ELF-1 (cell line): ENCODE measurements around the gene CNPPD1.
"Not testable (repeated sequence)": the region's sequence is repeated elsewhere in the genome, so short reads cannot be mapped to it uniquely, and the experiment has no call there.

Experiments
- DNase-seq: peaks from one replicate; pipeline ENCODE4 v3.0.0-alpha.2; 2016; ENCODE audit warnings: low read depth, low spot score

Gene CNPPD1

GRCh38 chr2:219207884-219208740 lies 31.4 kb upstream of the CNPPD1 start:
- no peak for DNase-seq

- DNase-seq, result no peak
These were observed 30.6 kb upstream of the CNPPD1 start for GRCh38 chr2:219207134-219207883.

- DNase-seq, result peak; percentile 95
These were observed 29.8 kb upstream of the CNPPD1 start, which contains the start of gene ZFAND2B for GRCh38 chr2:219206328-219207133. Gene ZFAND2B (plus strand): TSS chr2:219206782. CDS start chr2:219206988, 206 bp downstream.

DNA sequence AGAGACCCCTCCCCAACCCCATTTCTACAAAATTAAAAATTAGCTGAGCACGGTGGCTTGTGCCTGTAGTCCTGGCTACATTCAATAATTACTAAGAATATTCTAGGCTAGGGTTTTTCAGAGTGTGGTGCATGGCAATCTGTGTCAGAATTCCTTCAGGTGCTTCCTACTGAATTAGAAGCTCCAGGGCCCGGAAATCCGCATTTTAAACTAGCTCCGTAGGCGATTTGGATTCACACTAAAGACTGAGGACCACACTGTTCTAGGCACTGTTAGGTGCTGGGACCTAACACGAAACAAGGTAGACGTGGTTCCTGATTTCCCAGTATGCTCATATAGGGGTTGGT lies 29.2 kb upstream of the CNPPD1 start:
- DNase-seq, result no peak

GRCh38 chr2:219205165-219205538 lies 28.4 kb upstream of the CNPPD1 start:
- no peak for DNase-seq

GRCh38 chr2:219204425-219205164 lies 27.9 kb upstream of the CNPPD1 start:
- no peak for DNase-seq

GRCh38 chr2:219201331-219201730 lies 24.6 kb upstream of the CNPPD1 start:
- not testable (repeated sequence) for DNase-seq

DNA sequence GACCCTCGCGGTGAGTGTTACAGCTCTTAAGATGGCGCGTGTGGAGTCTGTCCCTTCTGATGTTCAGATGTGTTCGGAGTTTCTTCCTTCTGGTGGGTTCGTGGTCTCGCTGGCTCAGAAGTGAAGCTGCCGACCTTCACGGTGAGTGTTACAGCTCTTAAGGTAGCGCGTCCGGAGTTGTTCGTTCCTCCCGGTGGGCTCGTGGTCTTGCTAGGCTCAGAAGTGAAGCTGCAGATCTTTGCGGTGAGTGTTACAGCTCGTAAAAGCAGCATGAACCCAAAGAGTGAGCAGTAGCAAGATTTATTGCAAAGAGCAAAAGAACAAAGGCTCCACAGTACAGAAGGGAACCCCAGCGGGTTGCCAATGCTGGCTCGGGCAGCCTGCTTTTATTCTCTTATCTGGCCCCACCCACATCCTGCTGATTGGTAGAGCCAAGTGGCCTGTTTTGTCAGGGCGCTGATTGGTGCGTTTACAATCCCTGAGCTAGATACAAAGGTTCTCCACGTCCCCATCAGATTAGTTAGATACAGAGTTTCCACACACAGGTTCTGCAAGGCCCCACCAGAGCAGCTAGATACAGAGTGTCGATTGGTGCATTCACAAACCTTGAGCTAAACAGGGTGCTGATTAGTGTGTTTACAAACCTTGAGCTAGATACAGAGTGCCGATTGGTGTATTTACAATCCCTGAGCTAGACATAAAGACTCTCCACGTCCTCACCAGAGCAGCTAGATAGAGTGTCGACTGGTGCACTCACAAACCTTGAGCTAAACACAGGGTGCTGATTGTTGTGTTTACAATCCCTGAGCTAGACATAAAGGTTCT lies 24.0 kb upstream of the CNPPD1 start:
- peak; percentile 26 for DNase-seq

DNA sequence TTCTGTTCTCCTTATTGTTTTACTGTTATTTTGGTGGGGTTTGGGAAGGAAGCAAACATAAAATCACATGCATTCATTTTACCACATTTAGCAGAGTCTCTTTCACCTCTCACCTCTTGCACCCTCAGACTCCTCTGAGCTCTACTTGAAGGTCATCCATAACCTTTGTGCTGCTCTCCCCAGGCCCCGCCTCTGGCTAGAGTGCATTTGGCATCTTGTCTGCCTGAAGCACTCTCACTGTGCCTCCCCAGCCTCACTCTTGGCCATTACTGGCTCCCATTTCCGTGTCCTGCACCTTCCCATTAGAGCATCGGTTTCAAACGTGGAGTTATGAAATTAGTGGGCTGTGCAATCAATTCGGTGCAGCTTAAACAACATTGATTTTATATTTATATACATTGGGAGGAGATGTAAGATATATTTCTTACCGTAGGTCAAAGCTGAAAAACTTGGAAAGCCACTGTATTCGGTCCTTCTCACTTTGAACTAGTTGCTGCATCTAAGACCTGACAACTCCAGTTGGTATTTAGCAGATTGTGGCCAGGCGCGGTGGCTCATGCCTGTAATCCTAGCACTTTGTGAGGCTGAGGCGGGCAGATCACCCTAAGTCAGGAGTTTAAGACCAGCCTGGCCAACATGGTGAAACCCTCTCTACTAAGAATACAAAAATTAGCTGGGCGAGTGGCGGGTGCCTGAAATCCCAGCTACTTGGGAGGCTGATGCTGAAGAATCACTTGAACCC lies 22.9 kb upstream of the CNPPD1 start:
- DNase-seq, result no peak

DNA sequence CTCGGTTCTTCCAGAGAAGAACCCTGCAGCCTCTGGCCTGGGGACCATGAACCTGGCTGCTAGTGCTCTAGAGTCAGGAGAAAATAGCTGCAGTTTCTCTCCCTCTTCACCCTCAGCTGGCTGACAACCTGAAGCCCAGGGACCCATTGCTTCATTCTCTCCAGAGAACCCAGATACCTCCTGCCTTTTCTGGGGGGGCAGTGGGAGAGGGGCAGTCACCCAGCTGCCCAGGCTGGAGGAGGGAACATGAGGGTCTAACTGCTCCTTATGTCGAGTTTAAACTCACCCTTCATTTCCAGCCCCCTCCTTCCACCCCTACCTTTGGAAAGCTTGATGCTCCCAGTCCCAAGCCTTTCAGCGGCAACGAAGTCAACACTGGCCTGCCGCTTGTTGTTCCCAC lies 22.2 kb upstream of the CNPPD1 start:
- DNase-seq, result no peak

DNA sequence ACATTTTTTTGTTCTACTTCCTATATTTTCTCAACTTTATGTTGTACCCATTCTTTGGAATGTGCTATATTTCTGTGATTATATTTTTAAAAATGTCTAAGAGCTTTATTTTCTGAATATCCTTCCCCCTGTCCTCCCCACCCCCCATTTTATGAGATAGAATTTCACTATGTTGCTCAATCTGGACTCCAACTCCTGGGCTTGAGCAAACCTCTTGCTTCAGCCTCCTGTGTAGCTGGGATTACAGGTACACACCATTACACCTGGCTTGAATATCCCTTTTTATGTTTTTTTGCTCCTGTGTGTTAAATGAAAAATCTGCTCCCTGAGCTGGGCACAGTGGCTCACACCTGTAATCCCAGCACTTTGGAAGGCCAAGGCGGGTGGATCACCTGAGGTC lies 20.7 kb upstream of the CNPPD1 start:
- DNase-seq, result no peak

DNA sequence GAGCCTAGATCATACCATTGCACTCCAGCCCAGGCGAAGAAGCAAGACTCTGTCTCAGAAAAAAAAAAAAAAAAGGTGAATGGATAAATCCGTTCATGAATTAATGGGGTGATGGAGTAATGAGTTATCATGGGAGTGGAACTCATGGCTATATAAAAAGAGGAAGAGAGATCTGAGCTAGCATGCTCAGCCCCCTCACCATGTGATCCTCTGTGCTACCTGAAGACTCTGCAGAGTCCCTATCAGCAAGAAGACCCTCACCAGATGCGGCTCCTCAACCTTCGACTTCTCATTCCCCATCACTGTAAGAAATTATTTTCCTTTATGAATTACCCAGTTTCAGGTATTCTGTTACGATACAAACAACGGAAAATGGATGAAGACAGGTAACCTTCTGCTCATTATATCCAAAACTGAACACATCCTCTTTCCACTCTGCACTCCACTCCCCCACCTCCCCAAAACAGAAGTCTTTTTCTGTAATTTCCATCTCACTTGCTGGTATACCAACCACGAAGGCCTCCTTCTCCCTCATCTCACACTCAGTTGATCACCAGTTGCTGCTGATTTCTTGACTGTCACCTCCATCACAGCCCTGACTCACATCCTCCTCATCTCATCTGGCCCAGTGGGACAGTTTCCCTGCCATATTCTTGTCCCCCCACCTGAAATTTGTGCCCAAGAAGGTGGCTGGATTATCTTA lies 10.2 kb upstream of the CNPPD1 start:
- no peak for DNase-seq

DNA sequence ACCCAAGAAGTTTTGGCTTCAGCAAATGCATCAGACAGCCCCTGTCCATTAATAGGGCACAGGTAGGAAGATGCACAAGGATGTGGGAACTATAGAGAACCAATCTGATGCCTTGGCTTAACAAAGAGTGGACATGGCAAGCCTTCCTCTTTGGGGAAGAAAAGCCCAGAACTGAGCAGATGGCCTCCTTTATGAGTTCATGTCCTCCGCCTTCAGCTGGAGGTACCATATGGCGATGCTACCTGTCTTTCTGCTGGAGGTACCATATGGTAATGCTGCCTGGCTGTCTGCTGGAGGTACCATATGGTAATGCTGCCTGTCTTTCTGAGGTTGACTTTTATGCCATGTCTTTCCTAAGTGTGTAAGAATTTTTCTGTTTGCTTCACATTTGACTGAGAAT lies 7.4 kb upstream of the CNPPD1 start:
- no peak for DNase-seq

DNA sequence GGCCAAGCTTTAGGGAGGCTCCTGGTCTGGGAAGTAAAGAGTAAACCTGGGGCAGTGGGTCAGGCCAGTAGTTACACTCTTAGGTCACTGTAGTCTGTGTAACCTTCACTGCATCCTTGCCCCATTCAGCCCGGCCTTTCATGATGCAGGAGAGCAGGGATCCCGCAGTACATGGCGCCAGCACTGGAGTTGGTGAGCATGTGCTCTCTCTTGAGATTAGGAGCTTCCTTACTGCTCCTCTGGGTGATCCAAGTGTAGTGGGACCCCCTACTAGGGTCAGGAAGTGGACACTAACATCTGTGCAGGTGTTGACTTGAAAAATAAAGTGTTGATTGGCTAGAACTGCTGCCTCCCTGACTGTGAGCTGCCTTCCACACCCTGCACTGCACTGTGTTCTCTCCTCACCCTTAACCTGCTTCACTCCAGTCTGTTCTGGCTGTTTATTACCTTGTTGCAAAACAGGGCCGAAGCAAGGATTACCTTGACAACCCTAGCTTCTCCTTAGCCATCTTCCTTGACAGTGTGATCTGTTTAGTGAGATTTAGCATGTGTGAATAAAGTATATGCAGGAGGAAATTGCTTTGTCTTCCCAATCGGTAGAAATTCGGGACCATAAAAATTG lies 6.5 kb upstream of the CNPPD1 start:
- DNase-seq, result no peak

DNA sequence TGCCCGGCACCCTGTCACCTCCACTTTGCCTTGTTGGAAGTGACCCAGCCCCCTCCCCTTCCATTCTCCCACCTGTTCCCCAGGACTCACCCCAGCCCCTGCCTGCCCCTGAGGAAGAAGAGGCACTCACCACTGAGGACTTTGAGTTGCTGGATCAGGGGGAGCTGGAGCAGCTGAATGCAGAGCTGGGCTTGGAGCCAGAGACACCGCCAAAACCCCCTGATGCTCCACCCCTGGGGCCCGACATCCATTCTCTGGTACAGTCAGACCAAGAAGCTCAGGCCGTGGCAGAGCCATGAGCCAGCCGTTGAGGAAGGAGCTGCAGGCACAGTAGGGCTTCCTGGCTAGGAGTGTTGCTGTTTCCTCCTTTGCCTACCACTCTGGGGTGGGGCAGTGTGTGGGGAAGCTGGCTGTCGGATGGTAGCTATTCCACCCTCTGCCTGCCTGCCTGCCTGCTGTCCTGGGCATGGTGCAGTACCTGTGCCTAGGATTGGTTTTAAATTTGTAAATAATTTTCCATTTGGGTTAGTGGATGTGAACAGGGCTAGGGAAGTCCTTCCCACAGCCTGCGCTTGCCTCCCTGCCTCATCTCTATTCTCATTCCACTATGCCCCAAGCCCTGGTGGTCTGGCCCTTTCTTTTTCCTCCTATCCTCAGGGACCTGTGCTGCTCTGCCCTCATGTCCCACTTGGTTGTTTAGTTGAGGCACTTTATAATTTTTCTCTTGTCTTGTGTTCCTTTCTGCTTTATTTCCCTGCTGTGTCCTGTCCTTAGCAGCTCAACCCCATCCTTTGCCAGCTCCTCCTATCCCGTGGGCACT lies 5.8 kb upstream of the CNPPD1 start:
- DNase-seq, result no peak

GRCh38 chr2:219181531-219181930 lies 4.8 kb upstream of the CNPPD1 start:
- DNase-seq, result no peak

- no peak for DNase-seq
These were observed 4.2 kb upstream of the CNPPD1 start for GRCh38 chr2:219180961-219181360.
